ENCODE data around the gene WDFY3.

The WDFY3 gene

DNA sequence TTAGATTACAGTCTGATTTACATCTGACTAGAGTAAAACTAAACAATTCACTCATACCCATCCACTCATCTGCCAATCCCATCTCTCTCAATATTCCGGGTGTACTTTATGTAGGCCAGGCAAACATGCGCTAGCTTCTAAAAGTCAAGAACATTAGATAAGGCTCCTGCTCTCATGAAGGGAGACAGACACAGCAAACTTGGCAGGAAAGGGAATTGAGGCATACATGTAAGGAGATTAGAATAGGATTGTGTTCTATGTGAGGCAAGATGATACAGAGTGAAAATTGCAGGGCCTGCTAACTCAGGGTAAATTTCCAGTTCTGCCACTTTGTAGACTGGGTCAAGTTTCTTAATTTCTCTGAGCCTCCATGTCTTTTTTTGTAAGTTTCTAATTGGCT is 247.8 kb downstream of the WDFY3 start:
- peak; percentile 30; the same call in 2 of the 3 replicates for ATAC-seq
- TF ChIP-seq, protein P1, sequence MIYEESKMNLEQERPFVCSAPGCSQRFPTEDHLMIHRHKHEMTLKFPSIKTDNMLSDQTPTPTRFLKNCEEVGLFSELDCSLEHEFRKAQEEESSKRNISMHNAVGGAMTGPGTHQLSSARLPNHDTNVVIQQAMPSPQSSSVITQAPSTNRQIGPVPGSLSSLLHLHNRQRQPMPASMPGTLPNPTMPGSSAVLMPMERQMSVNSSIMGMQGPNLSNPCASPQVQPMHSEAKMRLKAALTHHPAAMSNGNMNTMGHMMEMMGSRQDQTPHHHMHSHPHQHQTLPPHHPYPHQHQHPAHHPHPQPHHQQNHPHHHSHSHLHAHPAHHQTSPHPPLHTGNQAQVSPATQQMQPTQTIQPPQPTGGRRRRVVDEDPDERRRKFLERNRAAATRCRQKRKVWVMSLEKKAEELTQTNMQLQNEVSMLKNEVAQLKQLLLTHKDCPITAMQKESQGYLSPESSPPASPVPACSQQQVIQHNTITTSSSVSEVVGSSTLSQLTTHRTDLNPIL (CRISPR knock-in tag; IDR thresholded peaks at IDR 0.05; ENCODE audit: low read depth): no peak
- TF ChIP-seq ZNF565 (CRISPR knock-in tag; conservative IDR thresholded peaks at IDR 0.05; ENCODE audit: low read depth): no peak
- no peak for TF ChIP-seq CSDC2 (CRISPR knock-in tag; IDR thresholded peaks at IDR 0.05)
- TF ChIP-seq ISL1 (CRISPR knock-in tag; IDR thresholded peaks at IDR 0.05): no peak
- no peak for TF ChIP-seq GLIS3 (CRISPR knock-in tag; IDR thresholded peaks at IDR 0.05)
- TF ChIP-seq, protein P2, sequence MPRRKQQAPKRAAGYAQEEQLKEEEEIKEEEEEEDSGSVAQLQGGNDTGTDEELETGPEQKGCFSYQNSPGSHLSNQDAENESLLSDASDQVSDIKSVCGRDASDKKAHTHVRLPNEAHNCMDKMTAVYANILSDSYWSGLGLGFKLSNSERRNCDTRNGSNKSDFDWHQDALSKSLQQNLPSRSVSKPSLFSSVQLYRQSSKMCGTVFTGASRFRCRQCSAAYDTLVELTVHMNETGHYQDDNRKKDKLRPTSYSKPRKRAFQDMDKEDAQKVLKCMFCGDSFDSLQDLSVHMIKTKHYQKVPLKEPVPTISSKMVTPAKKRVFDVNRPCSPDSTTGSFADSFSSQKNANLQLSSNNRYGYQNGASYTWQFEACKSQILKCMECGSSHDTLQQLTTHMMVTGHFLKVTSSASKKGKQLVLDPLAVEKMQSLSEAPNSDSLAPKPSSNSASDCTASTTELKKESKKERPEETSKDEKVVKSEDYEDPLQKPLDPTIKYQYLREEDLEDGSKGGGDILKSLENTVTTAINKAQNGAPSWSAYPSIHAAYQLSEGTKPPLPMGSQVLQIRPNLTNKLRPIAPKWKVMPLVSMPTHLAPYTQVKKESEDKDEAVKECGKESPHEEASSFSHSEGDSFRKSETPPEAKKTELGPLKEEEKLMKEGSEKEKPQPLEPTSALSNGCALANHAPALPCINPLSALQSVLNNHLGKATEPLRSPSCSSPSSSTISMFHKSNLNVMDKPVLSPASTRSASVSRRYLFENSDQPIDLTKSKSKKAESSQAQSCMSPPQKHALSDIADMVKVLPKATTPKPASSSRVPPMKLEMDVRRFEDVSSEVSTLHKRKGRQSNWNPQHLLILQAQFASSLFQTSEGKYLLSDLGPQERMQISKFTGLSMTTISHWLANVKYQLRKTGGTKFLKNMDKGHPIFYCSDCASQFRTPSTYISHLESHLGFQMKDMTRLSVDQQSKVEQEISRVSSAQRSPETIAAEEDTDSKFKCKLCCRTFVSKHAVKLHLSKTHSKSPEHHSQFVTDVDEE (CRISPR knock-in tag; IDR thresholded peaks at IDR 0.05): no peak
- TF ChIP-seq SNAI2 (CRISPR knock-in tag; IDR thresholded peaks at IDR 0.05): no peak
- no peak for TF ChIP-seq TCF4 (CRISPR knock-in tag; IDR thresholded peaks at IDR 0.05; ENCODE audit: borderline replicate concordance)
- TF ChIP-seq, protein P3, sequence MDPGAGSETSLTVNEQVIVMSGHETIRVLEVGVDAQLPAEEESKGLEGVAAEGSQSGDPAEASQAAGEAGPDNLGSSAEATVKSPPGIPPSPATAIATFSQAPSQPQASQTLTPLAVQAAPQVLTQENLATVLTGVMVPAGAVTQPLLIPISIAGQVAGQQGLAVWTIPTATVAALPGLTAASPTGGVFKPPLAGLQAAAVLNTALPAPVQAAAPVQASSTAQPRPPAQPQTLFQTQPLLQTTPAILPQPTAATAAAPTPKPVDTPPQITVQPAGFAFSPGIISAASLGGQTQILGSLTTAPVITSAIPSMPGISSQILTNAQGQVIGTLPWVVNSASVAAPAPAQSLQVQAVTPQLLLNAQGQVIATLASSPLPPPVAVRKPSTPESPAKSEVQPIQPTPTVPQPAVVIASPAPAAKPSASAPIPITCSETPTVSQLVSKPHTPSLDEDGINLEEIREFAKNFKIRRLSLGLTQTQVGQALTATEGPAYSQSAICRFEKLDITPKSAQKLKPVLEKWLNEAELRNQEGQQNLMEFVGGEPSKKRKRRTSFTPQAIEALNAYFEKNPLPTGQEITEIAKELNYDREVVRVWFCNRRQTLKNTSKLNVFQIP (CRISPR knock-in tag; IDR thresholded peaks at IDR 0.05; ENCODE audit: borderline replicate concordance, low read depth): no peak
- TF ChIP-seq ZFP30 (CRISPR knock-in tag; IDR thresholded peaks at IDR 0.05): no peak
- no peak for TF ChIP-seq ZFP3 (CRISPR knock-in tag; IDR thresholded peaks at IDR 0.05)
- no peak for TF ChIP-seq RARB (CRISPR knock-in tag; IDR thresholded peaks at IDR 0.05)
- TF ChIP-seq, protein P4, sequence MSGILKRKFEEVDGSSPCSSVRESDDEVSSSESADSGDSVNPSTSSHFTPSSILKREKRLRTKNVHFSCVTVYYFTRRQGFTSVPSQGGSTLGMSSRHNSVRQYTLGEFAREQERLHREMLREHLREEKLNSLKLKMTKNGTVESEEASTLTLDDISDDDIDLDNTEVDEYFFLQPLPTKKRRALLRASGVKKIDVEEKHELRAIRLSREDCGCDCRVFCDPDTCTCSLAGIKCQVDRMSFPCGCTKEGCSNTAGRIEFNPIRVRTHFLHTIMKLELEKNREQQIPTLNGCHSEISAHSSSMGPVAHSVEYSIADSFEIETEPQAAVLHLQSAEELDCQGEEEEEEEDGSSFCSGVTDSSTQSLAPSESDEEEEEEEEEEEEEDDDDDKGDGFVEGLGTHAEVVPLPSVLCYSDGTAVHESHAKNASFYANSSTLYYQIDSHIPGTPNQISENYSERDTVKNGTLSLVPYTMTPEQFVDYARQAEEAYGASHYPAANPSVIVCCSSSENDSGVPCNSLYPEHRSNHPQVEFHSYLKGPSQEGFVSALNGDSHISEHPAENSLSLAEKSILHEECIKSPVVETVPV (CRISPR knock-in tag; IDR thresholded peaks at IDR 0.05): no peak

DNA sequence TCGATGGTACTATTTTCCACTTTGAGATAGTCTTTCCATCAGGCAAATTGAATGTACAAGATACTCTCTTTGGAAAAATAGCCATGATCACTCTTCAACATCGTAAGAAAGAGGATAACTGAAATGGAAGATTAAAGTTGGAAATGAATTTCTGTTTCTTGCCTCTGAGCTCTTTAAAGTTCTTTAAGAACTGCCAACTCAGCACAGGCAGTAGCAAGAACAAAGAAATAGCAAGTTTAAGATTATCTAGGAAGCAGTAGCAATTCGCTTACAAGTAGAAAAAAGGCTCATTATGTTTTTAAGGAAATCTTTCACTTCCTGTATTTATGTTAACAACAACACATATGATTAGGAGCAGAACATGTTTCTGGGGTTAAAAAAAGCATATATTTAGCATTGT is 255.9 kb downstream of the WDFY3 start:
- TF ChIP-seq ISL1 (CRISPR knock-in tag; IDR thresholded peaks at IDR 0.05) (no peak), ZFP30 (CRISPR knock-in tag; IDR thresholded peaks at IDR 0.05) (peak; percentile 80)
- TF ChIP-seq, protein P3 (CRISPR knock-in tag; IDR thresholded peaks at IDR 0.05; ENCODE audit: borderline replicate concordance, low read depth): no peak
- ATAC-seq: no peak

DNA sequence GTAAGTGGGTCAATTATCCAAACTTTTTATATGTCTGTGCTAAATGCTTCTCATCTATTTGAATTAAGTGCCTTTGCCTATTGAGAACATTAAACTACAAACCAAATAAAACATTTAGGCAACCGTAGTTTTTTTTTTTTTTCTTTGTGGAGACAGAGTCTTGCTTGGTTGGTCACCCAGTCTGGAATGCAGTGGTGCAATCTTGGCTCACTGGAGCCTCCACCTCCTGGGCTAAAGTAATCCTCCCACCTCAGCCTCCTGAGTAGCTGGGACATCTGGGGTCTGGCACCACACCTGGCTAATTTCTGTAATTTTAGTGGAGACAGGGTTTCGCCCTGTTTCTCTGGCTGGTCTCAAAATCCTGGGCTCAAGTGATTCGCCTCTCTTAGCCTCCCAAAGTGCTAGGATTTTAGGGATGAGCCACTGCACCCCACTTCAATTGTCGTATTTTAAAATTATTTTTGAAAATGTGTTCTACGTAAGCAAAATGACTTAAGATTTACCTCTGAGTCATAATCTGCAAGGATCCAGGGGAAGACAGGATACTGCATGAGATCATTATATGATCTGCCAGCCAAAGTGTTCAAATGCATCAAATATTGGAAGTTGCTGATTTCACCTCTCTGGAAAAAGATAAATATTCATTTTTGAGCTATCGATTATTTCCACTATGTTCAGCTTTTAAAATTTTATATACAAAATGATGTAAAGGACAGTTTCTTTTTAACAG is 257.9 kb downstream of the WDFY3 start:
- ATAC-seq: no peak
- TF ChIP-seq PPARA (CRISPR knock-in tag; IDR thresholded peaks at IDR 0.05; ENCODE audit: borderline replicate concordance) (no peak), ISL1 (CRISPR knock-in tag; IDR thresholded peaks at IDR 0.05) (no peak), ARNTL (CRISPR knock-in tag; IDR thresholded peaks at IDR 0.05; ENCODE audit: borderline replicate concordance, low read depth) (no peak), ESRRG (CRISPR knock-in tag; IDR thresholded peaks at IDR 0.05) (no peak), TCF4 (CRISPR knock-in tag; IDR thresholded peaks at IDR 0.05; ENCODE audit: borderline replicate concordance) (no peak), ZC3H10 (CRISPR knock-in tag; IDR thresholded peaks at IDR 0.05) (no peak), BACH2 (CRISPR knock-in tag; IDR thresholded peaks at IDR 0.05; ENCODE audit: borderline replicate concordance) (no peak)
- TF ChIP-seq, protein P3 (CRISPR knock-in tag; IDR thresholded peaks at IDR 0.05; ENCODE audit: borderline replicate concordance, low read depth): no peak
- TF ChIP-seq, protein P5, sequence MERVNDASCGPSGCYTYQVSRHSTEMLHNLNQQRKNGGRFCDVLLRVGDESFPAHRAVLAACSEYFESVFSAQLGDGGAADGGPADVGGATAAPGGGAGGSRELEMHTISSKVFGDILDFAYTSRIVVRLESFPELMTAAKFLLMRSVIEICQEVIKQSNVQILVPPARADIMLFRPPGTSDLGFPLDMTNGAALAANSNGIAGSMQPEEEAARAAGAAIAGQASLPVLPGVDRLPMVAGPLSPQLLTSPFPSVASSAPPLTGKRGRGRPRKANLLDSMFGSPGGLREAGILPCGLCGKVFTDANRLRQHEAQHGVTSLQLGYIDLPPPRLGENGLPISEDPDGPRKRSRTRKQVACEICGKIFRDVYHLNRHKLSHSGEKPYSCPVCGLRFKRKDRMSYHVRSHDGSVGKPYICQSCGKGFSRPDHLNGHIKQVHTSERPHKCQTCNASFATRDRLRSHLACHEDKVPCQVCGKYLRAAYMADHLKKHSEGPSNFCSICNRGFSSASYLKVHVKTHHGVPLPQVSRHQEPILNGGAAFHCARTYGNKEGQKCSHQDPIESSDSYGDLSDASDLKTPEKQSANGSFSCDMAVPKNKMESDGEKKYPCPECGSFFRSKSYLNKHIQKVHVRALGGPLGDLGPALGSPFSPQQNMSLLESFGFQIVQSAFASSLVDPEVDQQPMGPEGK (CRISPR knock-in tag; IDR thresholded peaks at IDR 0.05; ENCODE audit: borderline replicate concordance): no peak
- TF ChIP-seq, protein P1 (CRISPR knock-in tag; IDR thresholded peaks at IDR 0.05; ENCODE audit: low read depth): no peak

All from SK-N-SH treated with all-trans-retinoic acid at 6 μM for 48 hours (cell line).